GM12878 (cell line): ENCODE measurements around the gene GID8. TPM values are rescaled to one million over a fixed set of nuclear protein-coding genes. Genes with fewer than 3 reads are reported as not detected.

Experiments
- BCLAF1 ChIP-seq: fragments of 450-650 bp; IDR thresholded peaks from 2 replicates; pipeline ENCODE4 v1.6.1; 2017; ENCODE audit warnings: antibody characterized with exemption, mild to moderate bottlenecking, moderate library complexity
- CBX3 ChIP-seq: fragments of 200-600 bp; sonication (generic); IDR thresholded peaks from 2 replicates; pipeline ENCODE4 v1.6.1; 2016; ENCODE audit warnings: low read depth, borderline replicate concordance
- CEBPB ChIP-seq, 2 experiments: fragments of 150-350 bp in 1 of 2; IDR thresholded peaks; 2 replicates each; pipeline ENCODE4 v1.6.1; 2012 to 2014; ENCODE audit warnings: low read depth in 2 of 2, low read length in 2 of 2, borderline replicate concordance in 1 of 2, inconsistent platforms in 1 of 2
- CHD1 ChIP-seq: IDR thresholded peaks from 2 replicates; pipeline ENCODE4 v1.6.1; 2012; ENCODE audit warnings: low read depth, low read length, improper control_type of control experiment
- DPF2 ChIP-seq: fragments of 450-650 bp; IDR thresholded peaks from 2 replicates; pipeline ENCODE4 v1.6.1; 2017; ENCODE audit warnings: mild to moderate bottlenecking
- HDAC2 ChIP-seq: fragments of 200-600 bp; sonication (generic); IDR thresholded peaks from 2 replicates; pipeline ENCODE4 v1.6.1; 2017
- IKZF2 ChIP-seq, 2 experiments: fragments of 450-650 bp; IDR thresholded peaks; 2 replicates each; pipeline ENCODE4 v1.6.1; 2017; ENCODE audit warnings: mild to moderate bottlenecking in 2 of 2, moderate library complexity in 2 of 2
- MEF2B ChIP-seq: fragments of 450-650 bp; IDR thresholded peaks from 2 replicates; pipeline ENCODE4 v1.6.1; 2018; ENCODE audit warnings: mild to moderate bottlenecking, moderate library complexity; ENCODE audit not compliant: partially characterized antibody, poor library complexity, severe bottlenecking
- MTA2 ChIP-seq: fragments of 450-650 bp; IDR thresholded peaks from 2 replicates; pipeline ENCODE4 v1.6.1; 2016; ENCODE audit warnings: low read depth, mild to moderate bottlenecking, moderate library complexity
- NFYB ChIP-seq: IDR thresholded peaks from 2 replicates; pipeline ENCODE4 v1.6.1; 2011; ENCODE audit warnings: low read depth, mild to moderate bottlenecking, low read length, improper control_type of control experiment, moderate library complexity; ENCODE audit not compliant: insufficient read depth
- PAX5 ChIP-seq: IDR thresholded peaks from 2 replicates; pipeline ENCODE4 v1.6.1; 2011; ENCODE audit warnings: low read depth, low read length, borderline replicate concordance
- PKNOX1 ChIP-seq: fragments of 450-650 bp; IDR thresholded peaks from 2 replicates; pipeline ENCODE4 v1.6.1; 2016; ENCODE audit warnings: mild to moderate bottlenecking
- RAD21 ChIP-seq: IDR thresholded peaks from 2 replicates; pipeline ENCODE4 v1.6.1; 2011; ENCODE audit warnings: mild to moderate bottlenecking, low read depth, low read length, moderate library complexity; ENCODE audit not compliant: insufficient read depth
- RUNX3 ChIP-seq: IDR thresholded peaks from 2 replicates; pipeline ENCODE4 v1.6.1; 2012; ENCODE audit warnings: low read length, inconsistent platforms
- SREBF1 ChIP-seq: IDR thresholded peaks from 2 replicates; pipeline ENCODE4 v1.6.1; 2012; ENCODE audit warnings: mild to moderate bottlenecking, low read length
- STAT3 ChIP-seq: IDR thresholded peaks from 2 replicates; pipeline ENCODE4 v1.6.1; 2011; ENCODE audit warnings: low read depth, low read length, improper control_type of control experiment
- TCF12 ChIP-seq: IDR thresholded peaks from 2 replicates; pipeline ENCODE4 v1.6.1; 2011; ENCODE audit warnings: low read depth, mild to moderate bottlenecking, low read length
- ZBTB4 ChIP-seq: fragments of 450-650 bp; formaldehyde crosslinking; IDR thresholded peaks from 2 replicates; pipeline ENCODE4 v1.4.0; 2022; ENCODE audit warnings: mild to moderate bottlenecking, moderate library complexity
- polyA plus RNA-seq, 11 experiments: library from polyadenylated mRNA; depleted of rRNA in 4 of 11; unstranded in 6 of 11; stranded (reverse) in 5 of 11; fragments of >200 nt; fragmentation: Nextera tagmentation in 4 of 11; fragmentation: Illumina TruSeq in 1 of 11; extraction: Ambion mirVana in 4 of 11; extraction: Trizol in 1 of 11; gene quantifications; 1 replicate in 1 of 11; 2 replicates in 10 of 11; pipeline versions ENCODE4 v1.2.1 to v1.2.3, GENCODE V29; 2011 to 2016; ENCODE audit warnings: inconsistent platforms in 2 of 11, missing spikeins in 2 of 11, low read depth in 1 of 11
- total RNA-seq, 4 experiments: library from RNA; depleted of rRNA in 3 of 4; stranded (reverse); fragments of >200 nt in 3 of 4; fragmentation: Illumina TruSeq in 1 of 4; extraction: Trizol in 1 of 4; gene quantifications; 2 replicates each; pipeline versions ENCODE4 v1.2.1 to v1.2.3, GENCODE V29; 2013 to 2021
- TF ChIP-seq, protein P1 (sequence below): fragments of 450-650 bp; formaldehyde crosslinking; IDR thresholded peaks from 2 replicates; pipeline ENCODE4 v1.5.0; 2022; ENCODE audit warnings: mild to moderate bottlenecking, missing genetic modification characterization

GID8 gene
- total and polyA plus RNA-seq, 10 of the 15 experiments (the other 5 are each of a cell fraction or from before 2014, with no cell fraction given), result 12.0 to 33.8 (median 22.2) TPM

DNA sequence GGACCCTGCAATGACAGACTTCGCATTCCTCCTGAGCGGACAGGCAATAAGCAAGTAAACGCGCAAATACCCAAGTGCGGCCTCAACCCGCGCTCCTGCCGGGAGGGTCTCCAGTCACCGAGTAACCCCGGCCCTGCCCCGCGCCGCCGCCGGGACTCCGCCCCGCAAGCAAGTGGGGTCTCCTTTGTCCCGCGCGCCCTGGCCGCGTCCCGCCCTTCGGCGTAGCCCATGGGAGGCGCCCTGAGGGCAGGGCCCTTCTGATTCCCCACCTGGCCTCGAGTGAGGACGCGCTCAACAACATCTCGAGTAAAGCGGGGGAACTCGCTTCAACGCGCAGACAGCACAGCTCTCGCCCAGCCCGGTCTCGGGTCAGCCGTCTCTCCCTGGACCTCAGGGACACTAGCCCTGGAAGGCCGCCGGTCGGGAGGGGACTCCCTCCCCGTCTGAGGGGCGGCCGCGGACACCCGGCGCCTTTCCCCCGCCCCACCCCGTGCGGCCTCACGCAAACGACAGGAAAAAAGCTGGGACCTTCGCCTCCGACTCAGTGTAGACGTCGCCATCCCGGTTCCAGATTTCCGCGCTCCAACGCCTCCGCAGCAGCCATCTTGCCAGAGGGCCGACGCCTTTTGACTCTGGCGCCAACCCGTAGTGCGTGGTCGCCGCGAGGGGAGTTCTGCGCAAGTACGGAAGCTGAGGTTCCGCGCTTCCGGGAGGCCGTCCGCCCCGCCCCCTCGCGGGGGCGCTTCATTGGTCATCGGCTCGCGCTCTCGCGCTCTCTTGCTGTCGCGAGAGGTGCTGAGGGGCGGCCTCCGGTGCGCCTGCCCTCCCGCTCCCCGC is 461 bp upstream of the GID8 start (continued):
- TF ChIP-seq RUNX3, result peak; percentile 58
- peak; percentile 79; the same call in 1 of the 2 replicates for TF ChIP-seq NFYB
- no peak for TF ChIP-seq MTA2
- no peak for TF ChIP-seq RAD21
- no peak for TF ChIP-seq BCLAF1
- TF ChIP-seq MEF2B, result no peak
- TF ChIP-seq CBX3, result no peak
- 0 out of 2 replicates have a peak, but pooled peaks have one; percentile 6 for TF ChIP-seq PKNOX1
- TF ChIP-seq TCF12, result peak; percentile 67
- TF ChIP-seq DPF2, result peak; percentile 47; the same call in 1 of the 2 replicates
- no peak for TF ChIP-seq HDAC2
- TF ChIP-seq ZBTB4 (CRISPR knock-in tag), result no peak
- no peak for TF ChIP-seq STAT3
- TF ChIP-seq IKZF2 (IDR thresholded peaks at IDR 0.05), result peak; percentile 51 to 59; a peak in 3 of 4 replicates
- peak; percentile 85; the same call in 1 of the 2 replicates for TF ChIP-seq PAX5
- TF ChIP-seq, protein P1, sequence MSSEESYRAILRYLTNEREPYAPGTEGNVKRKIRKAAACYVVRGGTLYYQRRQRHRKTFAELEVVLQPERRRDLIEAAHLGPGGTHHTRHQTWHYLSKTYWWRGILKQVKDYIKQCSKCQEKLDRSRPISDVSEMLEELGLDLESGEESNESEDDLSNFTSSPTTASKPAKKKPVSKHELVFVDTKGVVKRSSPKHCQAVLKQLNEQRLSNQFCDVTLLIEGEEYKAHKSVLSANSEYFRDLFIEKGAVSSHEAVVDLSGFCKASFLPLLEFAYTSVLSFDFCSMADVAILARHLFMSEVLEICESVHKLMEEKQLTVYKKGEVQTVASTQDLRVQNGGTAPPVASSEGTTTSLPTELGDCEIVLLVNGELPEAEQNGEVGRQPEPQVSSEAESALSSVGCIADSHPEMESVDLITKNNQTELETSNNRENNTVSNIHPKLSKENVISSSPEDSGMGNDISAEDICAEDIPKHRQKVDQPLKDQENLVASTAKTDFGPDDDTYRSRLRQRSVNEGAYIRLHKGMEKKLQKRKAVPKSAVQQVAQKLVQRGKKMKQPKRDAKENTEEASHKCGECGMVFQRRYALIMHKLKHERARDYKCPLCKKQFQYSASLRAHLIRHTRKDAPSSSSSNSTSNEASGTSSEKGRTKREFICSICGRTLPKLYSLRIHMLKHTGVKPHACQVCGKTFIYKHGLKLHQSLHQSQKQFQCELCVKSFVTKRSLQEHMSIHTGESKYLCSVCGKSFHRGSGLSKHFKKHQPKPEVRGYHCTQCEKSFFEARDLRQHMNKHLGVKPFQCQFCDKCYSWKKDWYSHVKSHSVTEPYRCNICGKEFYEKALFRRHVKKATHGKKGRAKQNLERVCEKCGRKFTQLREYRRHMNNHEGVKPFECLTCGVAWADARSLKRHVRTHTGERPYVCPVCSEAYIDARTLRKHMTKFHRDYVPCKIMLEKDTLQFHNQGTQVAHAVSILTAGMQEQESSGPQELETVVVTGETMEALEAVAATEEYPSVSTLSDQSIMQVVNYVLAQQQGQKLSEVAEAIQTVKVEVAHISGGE, result no peak
- no peak for TF ChIP-seq SREBF1
- no peak for TF ChIP-seq CHD1
- no peak for TF ChIP-seq CEBPB (IDR thresholded peaks at IDR 0.05; ENCODE audit: borderline replicate concordance in 1 of 2, low read depth in 2 of 2, low read length in 2 of 2)
